ENCODE data around the gene LRRC27.
A peak's percentile ranks its signal among the peaks of the same experiment; 100 is the strongest.

The LRRC27 gene

DNA sequence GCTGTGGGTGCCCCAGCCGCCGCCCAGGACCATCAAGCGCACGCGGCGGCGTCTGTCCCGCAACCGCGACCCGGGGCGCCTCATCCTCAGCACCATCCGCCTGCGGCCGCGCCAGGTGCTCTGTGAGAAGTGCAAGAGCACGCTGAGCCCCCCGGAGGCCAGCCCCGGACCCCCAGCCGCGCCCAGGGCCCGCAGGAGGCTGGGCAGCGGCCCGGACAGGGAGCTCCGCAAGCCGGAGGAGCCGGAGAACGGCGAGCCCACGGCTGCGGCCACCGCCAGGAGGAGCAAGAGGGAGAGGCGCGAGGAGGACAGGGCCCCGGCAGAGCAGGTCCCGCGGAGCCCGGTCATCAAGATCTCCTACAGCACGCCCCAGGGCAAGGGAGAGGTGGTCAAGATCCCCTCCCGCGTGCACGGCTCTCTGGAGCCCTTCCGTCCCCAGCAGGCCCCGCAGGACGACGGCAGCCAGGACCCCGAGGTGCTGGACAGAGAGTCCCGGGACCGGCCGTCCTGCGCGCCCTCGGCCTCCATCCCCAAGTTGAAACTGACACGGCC, 73.0 kb downstream of the LRRC27 start:
- no peak for DNase-seq

DNA sequence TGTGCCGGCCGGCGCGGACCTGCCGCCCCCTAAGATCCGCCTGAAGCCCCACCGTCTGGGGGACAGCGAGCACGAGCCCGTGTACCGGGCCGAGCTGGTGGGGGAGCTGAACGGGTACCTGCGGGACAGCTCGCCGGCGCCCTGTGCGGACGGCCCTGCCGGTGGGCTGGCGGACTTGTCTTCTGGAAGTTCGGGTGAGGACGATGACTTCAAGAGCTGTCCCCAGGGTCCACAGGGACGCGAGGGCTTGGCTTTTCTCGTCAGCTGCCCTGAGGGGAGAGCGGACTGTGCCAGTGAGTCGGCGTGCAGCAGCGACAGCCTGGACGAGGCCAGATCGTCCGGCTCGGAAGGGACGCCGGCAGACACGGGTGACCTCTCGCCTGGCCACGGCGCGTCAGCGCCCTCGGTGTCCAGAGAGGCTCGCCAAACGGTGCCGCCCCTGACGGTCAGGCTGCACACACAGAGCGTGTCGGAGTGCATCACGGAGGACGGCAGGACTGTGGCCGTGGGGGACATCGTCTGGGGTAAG, 73.5 kb downstream of the LRRC27 start:
- no peak for DNase-seq

DNA sequence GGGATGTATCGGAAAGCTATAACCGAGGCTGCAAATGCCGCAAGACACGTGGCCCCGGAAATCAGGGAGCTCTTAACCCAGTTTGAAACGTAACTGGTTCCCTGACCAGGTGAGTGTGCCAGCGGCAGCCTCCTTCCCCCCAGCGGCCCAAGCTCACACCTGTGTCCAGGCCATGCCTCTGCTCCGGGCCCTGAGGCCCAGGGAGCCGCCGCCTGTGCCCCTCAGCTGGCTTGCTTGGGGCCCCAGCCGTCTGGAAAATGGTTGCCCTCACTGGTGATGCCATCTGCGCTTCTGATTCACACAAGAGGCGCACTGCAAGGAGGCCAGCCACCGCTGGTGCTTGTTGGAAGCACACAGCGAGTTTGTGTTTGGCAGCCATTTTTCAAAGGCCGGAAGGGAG, 74.2 kb downstream of the LRRC27 start:
- DNase-seq: no peak

DNA sequence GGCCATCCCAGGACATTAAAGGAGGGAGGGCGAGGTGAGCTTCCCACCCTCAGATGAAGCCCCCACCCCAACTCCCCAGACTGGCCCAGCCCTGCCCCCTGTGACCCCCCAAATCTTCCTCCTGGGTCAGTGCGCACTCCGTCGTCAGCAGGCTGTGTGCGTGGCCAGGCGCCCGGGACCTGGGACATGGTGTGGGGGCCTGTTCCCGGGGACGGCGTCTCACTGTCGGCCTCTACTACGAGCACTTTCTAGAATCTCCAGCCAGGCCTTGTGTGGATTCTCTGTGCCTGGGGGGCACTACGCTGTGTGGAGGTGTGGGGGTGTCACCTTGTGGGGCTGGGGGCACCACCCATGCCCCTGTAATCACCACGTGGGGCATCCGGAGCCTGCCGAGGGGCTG, 74.8 kb downstream of the LRRC27 start:
- DNase-seq: no peak

DNA sequence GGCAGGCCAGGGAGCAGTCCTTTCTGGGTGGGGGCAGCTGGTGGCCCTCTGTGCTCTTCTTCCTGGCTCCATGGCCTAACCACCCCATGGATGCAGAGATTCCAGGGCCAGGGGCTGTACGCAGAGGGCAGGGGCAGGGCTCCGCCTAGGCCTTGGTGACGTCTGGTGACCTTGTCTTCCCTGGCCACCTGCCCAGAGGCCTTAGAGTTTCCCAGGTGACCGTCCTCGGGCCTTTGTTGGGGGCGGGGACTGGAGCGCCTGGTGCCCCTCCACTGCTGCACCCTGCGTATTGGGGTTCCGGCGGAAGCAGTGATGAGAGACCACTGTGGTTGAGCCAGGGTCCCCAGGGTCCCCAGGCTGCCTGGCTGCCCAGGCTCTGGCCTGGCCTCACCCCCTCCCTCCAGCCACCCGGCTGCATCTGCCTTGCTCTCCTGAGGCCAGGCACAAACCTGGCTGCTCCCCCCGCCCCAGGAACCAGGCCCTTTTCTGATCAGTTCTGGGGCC, 75.3 kb downstream of the LRRC27 start:
- no peak for DNase-seq

DNA sequence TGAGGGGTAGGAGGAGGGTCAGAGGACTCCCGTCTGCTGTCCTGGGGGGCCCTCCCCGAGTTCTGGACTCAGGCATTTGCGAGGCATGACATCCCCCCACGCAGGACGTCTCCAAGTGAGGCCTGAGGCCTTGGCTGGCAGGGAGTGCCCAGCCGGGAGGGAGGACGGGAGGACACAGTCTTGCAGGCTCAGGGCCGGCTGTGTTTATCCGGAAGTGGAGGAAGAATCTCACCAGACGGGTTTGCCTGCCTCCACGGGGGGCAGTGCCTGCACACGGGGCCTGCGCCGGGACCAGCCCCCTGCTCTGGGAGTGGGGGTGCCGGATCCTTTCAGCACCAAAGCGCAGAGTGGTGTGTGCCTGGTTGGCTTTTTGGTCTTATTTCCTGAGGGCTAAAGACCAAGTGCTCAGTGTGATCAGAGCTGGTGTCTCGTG, 75.9 kb downstream of the LRRC27 start:
- DNase-seq: peak; percentile 65

DNA sequence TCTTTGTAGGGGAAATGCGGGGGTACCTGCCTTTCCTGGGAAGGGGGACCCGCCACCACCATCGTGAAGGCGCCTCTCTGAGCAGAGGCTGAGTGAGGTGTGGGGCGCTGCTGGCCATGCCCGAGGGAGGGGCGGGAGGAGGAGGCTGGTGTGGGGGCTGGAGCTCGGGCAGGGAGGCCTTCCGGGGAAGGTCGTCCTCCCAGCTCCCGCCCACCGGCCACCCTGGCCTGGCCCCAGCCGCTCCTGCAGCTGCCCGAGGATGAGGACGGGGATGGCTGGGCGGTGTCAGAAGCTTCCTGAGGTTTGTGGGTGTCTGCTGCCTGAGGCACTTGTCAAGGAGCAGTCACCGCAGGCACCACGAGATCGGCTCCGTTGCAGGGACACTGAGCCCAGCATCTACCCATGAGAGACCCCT, 76.4 kb downstream of the LRRC27 start:
- no peak for DNase-seq

DNA sequence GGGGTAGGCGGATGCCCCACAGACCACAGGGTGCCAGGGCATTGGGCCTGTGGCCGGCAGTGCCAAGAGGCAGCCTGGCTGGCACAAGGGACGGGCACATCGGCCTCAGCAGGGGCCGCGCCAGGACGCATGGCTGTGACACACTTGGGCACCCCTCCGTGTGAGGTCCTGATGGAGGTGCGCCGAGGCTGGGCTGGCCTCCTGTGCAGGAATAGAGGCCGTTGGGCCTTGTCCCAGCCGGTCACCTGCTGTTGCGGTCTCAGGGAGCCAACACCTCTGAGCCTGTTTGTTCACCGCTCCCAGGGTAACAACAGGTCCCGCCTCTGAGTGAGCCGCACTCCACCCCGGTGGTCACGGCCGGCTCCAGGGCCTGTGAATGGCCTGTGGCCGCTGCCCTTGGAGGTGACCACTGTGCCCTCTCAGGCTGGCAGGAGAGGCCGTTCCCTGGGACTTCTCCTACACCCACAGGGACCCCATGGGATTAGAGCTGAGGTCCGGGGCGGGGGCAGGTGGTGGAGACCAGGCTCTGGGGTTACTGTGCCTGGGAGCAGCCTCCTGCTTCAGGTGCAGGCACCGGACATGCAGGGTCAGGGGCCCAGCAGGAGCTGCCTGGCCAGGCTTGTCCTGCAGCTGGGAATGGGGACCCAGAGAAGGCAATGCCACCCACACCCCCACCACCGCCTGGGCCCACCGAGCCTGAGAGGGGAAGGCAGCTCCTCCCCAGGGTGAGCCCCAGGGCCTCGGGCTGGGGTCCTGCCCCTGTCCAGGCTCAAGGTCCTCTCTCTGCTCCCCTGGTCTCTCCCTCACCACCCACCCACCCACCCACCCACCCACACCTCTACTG, 77.1 kb downstream of the LRRC27 start:
- DNase-seq: no peak

DNA sequence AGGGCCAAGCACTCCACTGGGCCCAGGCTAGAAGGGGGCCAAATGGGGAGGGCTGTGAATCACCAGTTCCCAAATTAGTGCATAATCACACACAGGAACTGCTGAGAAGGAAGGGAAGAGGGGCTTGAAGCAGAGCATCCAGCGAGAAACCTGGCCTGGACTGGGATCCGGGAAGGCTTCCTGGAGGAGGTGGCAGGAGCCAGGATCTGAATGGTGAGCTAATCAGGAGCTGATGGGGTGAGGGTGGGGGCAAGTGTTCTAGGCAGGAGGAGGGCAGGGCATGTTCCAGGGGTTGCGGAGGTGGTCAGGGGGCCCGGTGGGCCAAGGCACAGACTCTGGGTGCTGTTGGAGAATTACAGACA, 77.7 kb downstream of the LRRC27 start:
- no peak for DNase-seq

DNA sequence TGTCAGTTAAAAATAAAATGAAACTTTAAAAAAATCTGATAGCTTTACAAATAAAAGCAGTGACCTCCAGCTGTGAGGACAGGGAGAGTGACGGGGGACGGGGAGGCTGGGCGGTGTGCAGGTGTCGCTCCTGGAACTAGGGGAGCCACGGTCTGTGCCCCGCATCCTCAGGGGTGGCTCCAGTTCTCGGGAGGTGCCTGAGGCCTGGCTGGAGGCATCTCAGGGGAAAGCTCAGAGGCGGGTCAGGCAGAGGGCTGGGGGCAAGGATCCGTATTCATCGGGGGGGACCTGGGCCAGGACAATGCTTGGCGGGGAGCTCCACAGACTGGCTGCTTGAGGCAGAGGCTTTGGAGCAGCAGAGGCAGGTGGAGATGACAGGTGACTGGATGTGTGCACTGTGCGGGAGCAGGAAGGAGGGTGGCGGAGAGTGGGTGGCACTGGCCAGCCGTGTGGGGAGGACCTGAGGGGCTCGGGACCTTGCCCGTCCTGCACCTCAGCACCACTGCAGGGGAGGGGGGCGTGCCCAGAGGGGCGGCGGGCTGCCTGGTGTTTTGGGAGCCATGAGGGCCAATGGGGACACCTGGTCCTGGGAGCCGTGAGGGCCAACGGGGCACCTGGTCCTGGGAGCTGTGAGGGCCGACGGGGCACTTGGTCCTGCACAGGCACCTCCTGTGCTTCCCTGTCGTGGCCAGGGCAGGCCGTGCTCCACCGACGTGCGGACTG, 78.2 kb downstream of the LRRC27 start:
- no peak for DNase-seq

DNA sequence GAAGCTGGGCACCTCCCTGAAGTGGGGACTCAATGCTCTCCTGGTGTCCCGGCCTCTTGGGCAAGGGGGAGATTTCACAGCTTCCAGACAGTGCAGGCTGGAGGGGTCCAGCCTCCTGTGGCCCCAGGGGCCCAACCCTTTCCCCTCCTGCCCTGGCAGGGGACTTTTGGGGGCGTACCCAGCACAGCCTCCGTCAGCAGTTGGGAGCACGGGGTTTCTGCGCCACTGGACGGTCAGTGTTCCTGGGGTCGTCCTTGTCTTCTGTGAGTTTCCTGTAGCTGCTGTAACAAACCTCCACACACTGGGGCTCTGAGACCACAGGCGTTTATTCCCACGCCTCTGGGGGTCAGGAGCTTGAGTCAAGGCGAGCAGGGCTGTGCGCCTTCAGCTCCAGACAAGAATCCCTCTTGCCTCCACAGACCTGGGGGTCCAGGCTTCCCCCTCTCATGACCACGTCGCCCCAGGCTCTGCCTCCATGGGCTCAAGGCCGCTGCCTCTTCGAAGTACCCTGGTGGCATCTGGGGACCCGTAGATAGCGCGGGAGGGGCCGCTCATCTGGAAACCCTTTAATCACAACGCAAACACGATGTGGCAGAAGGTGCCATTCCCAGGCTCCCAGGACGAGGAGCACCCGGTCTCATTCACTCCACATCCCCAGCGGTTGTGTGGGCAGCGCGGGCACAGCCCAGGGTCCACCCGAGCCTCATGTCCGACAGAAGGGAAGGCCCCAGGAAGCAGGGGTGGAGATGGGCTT, 79.0 kb downstream of the LRRC27 start:
- DNase-seq: no peak

DNA sequence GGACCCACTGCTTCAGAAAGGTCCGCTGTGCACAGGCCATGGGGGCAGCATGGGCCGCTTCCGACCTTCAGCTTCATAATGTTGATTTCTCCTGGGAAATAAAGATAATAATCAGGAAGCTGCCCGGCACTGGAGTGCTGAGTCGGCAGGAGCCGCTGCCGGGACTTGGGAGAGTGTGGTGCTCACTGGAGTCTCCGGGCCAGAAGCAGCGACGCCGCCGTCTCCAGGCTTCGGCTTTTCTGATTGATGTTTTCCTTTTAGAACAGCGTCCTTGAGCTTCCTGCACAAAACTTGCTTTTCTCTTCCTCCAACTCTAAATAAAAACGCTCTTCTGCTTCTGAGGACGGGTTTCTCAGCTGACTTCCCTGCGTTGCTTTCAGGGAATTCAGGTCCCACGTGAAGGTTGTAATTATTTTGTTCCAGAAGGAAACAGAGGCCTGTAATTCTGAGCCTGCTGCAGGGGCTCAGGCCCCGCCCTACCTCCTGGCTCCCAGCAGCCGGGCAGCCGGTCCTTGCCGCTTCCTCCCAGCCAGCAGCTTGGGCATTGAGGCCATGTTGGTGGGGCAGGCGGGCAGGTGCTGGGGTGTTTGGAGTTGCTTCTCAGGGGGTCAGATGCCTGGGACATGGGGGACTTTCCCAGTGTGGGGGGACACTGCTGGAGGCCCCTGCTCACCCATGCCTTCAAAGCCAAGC, 79.7 kb downstream of the LRRC27 start:
- no peak for DNase-seq

DNA sequence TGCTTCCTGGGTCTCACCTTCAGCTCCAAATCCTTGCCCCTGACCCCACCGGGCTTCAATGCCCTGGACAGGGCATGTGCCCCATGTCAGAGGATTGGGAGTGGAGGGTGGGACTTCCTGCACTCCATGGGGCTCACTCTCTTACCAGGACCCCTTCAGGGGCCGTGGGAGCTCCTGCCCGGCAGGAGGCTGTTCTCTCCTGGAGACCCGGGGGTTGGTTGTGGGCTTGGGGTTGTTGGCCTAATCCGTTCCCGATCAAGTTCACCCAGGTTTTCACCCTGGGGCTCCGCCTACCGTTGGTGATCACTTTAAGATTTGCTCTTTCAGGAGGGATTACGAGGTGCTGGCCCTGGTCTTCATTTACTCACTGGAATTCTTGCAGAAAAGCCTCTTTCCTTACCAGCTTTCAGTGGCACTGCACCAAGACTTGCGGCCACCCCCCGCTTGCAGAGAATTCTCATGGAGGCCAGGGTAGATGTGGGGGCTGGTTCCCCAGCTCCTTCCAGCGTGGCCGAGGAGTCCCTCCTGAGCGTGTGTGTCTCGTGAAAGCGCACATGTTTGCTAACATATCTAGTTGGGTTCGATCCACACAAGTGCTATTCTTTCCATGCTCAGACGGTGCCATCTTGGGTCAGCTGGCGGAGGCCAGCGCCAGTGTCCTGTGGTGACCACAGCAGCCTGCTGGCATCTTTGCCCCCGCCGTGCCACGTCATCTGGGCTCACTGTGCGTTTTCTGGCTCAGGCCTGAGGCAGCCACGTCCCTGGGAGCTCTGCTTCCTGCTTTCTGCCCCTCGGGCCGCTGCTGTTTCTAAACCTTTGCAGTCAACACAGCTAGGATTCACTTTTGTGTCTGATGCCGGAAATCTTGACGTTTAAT, 80.6 kb downstream of the LRRC27 start:
- DNase-seq: no peak

DNA sequence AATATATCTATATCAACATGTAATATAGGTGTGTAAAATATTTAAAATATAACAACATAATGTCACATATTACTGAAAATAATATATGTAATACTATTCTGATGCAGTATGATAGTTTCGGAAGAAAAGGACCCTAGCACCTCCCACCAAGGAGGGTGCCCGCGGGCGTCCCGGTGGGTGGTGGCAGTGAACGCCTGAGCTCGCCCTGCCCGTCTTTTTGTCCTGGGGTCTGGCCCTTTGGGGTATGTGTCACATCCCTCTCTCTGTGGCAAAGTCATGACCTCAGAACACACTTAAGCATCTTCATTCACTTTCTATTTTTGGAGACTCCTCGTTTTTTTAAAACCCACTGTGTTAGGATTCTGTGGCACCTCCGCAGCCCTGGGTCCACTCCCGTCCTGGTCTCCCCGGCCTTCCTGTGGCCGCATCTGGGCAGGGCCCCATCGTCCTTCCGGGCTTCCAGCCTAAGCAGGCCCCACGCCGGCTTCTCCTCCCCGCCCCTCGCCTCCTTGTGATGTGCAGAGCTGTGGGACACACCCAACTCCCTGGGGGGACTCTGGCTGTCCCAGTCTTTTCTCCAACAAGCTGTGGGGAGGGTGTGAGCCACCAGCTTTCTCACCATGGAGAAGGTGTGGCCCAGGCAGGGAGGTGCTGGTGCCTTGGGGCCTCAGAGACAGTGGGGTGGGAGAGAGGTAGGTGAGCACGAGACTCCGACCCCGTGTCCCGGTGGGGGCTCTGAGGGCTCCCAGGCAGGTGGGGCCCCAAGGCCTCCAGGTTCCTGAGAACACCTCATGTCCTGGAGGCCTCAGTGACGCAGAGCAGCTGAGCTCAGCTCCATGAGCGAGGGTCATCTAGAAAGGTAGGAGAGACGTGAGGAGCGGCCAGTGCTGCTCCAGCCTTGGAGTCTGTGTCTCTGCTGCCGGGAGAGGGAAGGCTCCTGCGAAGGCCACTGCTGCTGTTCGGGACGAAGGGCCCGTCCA, 81.5 kb downstream of the LRRC27 start:
- DNase-seq: no peak

DNA sequence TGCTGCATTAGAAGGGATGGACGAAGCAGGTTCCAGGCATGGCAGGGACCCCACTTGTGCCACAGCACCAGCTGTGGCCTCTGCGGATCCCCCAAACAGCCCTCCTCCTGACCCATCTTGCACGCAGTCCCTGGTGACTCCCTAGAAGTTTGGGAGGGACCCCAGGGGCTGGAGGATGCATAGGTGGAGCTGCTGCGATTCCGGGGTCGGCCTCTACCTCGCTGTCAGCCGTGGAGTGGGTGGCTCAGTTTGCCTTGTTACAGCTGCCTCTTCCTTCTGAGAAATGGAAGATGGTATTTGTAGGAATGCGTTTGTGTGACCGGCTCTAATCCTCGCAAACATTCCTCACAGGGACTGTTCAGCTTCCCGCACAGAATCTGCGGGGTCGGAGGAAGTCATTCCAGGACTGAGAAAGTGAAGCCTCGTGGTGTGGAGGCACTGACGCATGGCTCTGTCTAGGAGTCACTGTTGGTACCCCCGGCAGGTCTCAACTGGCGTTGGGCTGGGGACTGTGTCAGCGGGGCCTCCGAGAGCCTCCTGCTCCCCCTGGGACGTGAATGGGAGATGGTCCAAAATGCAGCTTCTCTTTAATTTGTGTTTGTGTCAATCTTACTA, 82.5 kb downstream of the LRRC27 start:
- no peak for DNase-seq

DNA sequence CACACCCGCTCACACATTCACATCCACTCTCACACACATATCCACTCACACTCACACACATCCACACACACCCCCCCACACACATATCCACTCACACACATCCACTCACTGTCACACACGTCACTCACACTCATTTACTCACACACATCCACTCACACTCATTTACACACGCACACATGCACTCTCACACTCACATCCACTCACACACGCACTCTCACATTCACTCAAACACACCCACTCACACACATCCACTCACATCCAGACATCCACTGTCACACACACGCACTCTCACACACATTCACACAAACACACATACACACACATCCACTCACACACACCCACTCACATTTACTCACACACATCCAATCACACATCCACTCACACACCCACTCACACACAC, 83.3 kb downstream of the LRRC27 start:
- DNase-seq: no peak

DNA sequence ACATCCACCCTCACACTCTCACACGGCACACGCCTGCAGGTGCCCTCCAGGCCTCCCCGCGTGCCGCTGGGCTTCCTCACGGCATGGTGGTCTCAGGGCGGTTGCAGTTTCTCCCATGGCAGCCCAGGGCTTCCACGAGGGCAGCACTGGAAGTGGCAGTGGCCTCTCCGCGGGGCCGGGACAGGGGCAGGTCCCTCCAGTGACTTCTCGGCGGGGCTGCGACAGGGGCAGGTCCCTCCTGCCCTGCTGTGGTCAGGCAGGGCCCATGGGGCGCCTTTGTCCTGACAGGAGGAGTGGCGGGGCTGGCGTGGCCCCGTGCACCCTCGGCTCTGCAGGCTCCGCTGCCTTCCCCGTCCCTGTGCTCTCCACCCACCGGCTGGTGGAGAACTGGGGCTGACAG, 84.0 kb downstream of the LRRC27 start:
- DNase-seq: no peak

DNA sequence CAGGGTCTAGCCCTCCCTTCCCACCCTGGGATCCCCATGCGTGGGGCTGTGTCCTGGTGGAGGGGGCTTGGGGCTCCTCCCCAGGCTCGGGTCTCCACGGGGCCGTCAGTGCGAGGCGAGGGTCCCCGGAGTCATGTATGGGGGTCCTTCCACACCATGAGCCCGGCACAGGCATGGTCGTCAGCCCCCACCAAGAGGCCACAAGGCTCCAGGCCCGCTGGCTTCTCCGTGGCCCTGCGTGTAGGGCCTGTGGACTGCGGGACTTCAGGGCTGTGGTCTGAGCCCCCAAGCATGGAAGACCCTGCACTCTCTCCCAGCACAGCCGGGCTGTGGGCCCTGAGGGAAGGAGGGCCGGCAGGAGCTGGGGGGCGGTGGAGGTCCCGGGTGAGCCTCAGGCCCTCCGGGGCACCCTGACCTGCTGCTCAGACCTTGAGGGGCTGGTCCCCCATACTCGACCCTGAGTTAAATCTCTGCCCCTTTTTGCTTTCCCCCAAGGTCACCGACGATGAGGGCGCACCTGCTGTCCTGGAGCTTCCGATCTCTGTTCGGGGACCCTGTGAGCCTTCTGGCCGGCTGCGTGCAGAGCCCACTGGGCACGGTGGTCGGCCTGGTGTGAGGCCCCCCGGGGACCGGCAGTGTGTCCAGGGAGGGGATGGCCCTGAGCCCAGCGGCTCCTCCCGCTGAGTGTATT, 84.7 kb downstream of the LRRC27 start:
- no peak for DNase-seq

Measured in NCI-H345 (cell line).